ENCODE results near the gene FAM83C.

DNA sequence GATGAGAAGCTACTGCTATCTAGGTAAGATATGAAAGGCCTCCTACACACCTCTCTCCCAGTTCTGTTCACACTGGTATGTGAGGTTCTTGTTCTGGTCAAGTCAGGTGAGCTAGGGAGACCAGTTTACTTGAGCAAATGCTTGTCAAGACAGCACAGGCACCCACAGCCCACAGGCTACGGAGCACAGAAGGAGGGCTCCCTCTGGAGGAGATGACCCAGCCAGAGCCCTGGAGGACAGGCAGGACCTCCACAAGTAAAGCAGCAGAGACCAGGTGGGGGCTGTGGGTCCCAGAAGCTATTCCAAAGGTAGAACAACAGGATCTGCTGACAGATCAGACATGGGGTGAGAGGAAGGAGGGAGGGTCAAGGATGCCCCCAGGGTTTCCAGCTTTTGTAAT, 27.5 kb downstream of the FAM83C start:
- no peak for TF ChIP-seq FOXM1 (IDR thresholded peaks at IDR 0.05; ENCODE audit: borderline replicate concordance, low read depth)
- no peak for TF ChIP-seq EP300 (IDR thresholded peaks at IDR 0.05; ENCODE audit: borderline replicate concordance)
